ENCODE measurements around the gene ATP6V0A1.

- TF ChIP-seq CTCF (IDR thresholded peaks at IDR 0.05; ENCODE audit: insufficient read depth, low read length) (no peak), SPI1 (IDR thresholded peaks at IDR 0.05; ENCODE audit: borderline replicate concordance, low read depth) (no peak)
- TF ChIP-seq, protein P1, sequence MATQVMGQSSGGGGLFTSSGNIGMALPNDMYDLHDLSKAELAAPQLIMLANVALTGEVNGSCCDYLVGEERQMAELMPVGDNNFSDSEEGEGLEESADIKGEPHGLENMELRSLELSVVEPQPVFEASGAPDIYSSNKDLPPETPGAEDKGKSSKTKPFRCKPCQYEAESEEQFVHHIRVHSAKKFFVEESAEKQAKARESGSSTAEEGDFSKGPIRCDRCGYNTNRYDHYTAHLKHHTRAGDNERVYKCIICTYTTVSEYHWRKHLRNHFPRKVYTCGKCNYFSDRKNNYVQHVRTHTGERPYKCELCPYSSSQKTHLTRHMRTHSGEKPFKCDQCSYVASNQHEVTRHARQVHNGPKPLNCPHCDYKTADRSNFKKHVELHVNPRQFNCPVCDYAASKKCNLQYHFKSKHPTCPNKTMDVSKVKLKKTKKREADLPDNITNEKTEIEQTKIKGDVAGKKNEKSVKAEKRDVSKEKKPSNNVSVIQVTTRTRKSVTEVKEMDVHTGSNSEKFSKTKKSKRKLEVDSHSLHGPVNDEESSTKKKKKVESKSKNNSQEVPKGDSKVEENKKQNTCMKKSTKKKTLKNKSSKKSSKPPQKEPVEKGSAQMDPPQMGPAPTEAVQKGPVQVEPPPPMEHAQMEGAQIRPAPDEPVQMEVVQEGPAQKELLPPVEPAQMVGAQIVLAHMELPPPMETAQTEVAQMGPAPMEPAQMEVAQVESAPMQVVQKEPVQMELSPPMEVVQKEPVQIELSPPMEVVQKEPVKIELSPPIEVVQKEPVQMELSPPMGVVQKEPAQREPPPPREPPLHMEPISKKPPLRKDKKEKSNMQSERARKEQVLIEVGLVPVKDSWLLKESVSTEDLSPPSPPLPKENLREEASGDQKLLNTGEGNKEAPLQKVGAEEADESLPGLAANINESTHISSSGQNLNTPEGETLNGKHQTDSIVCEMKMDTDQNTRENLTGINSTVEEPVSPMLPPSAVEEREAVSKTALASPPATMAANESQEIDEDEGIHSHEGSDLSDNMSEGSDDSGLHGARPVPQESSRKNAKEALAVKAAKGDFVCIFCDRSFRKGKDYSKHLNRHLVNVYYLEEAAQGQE (IDR thresholded peaks at IDR 0.05; ENCODE audit: insufficient replicate concordance, low read depth), result no peak
Observed at GRCh38 chr17:42460371-42460770, 1.7 kb downstream of the ATP6V0A1 start.
